ENCODE results near the gene SAMD8. TPM values are rescaled to one million over a fixed set of nuclear protein-coding genes. Genes with fewer than 3 reads are reported as not detected.

The SAMD8 gene
- total RNA-seq (2022; extraction: Qiagen RNA extraction; ENCODE audit: low read depth): 7.9 to 11.3 TPM (median 10.7 TPM) in 5 replicates

GRCh38 chr10:75111365-75111906, at the start of gene SAMD8:
Gene SAMD8 (plus strand): TSS chr10:75111656. CDS start chr10:75150529, 38,873 bp downstream.

GRCh38 chr10:75210282-75211006, 99.0 kb downstream of the SAMD8 start, which contains the start of gene VDAC2:
Gene VDAC2 (plus strand): TSS chr10:75210796. CDS start chr10:75211159, 363 bp downstream.

Other genes with a start within 250 kb of the SAMD8 start
- 294 to 315 TPM (median 306 TPM) in 5 replicates for gene VDAC2, start 99.1 kb downstream of the SAMD8 start, total RNA-seq (2022; extraction: Qiagen RNA extraction; ENCODE audit: low read depth)
- gene COMTD1, start 124.3 kb downstream of the SAMD8 start, total RNA-seq (2022; extraction: Qiagen RNA extraction; ENCODE audit: low read depth): 25.7 to 49.8 TPM (median 45.2 TPM) in 5 replicates